ENCODE data around the gene NCK2. TPM values are rescaled to one million over a fixed set of nuclear protein-coding genes. Genes with fewer than 3 reads are reported as not detected.

NCK2 gene
- total RNA-seq, 1 experiment from 2014 or later: 45.4 TPM

- Histone ChIP-seq H3K9me2 (replicated peaks; ENCODE audit: low read length) (no peaks in the 10 kb centered on the region), H3K36me3 (ENCODE audit: low read depth, low read length) (no peaks in the 10 kb centered on the region), H4K20me1 (ENCODE audit: low read length) (no peaks in the 10 kb centered on the region), H3K9ac (ENCODE audit: low read length) (no peak overlapping the region), H3K4me1 (ENCODE audit: insufficient read depth, low read length) (no peaks in the 10 kb centered on the region), H3K9me3 (ENCODE audit: low read length) (no peaks in the 10 kb centered on the region), H3K79me2 (ENCODE audit: low read length) (no peaks in the 10 kb centered on the region), H3K27me3 (ENCODE audit: low read length) (no peaks in the 10 kb centered on the region), H2AFZ (ENCODE audit: low read length) (no peak overlapping the region), H3K27ac (ENCODE audit: low read length) (no peak overlapping the region), H3F3A (ENCODE audit: low read length, unreplicated experiment) (no peaks in the 10 kb centered on the region), H3K4me3 (ENCODE audit: low read length) (no peak overlapping the region), H3K4me2 (ENCODE audit: low read length) (no peak overlapping the region)
- no TSS peak for BruUV-seq (replicated peaks)
- intact Hi-C loops (cut with micrococcal nuclease): no loop called here
- no peak for TF ChIP-seq CTCF (conservative IDR thresholded peaks at IDR 0.05; ENCODE audit: low read depth, low read length)
- TF ChIP-seq EZH2phosphoT487 (IDR thresholded peaks at IDR 0.05; ENCODE audit: borderline replicate concordance, low read length): no peak
- TF ChIP-seq EZH2 (IDR thresholded peaks at IDR 0.05; ENCODE audit: low read length, unreplicated experiment): no peak
- ChIA-PET POLR2A (ENCODE audit: unreplicated experiment) (no interaction called here), CTCF (no interaction called here)
- DNase-seq: no peak
- ATAC-seq: no peak
These were observed 102.3 kb downstream of the NCK2 start for GRCh38 chr2:105847056-105847455.

- Histone ChIP-seq H3K9me3 (ENCODE audit: low read length) (no peaks in the 10 kb centered on the region), H3F3A (ENCODE audit: low read length, unreplicated experiment) (no peaks in the 10 kb centered on the region), H3K9me2 (replicated peaks; ENCODE audit: low read length) (no peaks in the 10 kb centered on the region), H3K27ac (ENCODE audit: low read length) (no peak overlapping the region), H3K4me1 (ENCODE audit: insufficient read depth, low read length) (peaks cover 6% of the 10 kb centered on the region), H2AFZ (ENCODE audit: low read length) (no peak overlapping the region), H3K79me2 (ENCODE audit: low read length) (no peaks in the 10 kb centered on the region), H4K20me1 (ENCODE audit: low read length) (no peaks in the 10 kb centered on the region), H3K4me2 (ENCODE audit: low read length) (no peak overlapping the region), H3K27me3 (ENCODE audit: low read length) (no peaks in the 10 kb centered on the region), H3K36me3 (ENCODE audit: low read depth, low read length) (no peaks in the 10 kb centered on the region), H3K9ac (ENCODE audit: low read length) (no peak overlapping the region), H3K4me3 (ENCODE audit: low read length) (no peak overlapping the region)
- no peak for TF ChIP-seq CTCF (conservative IDR thresholded peaks at IDR 0.05; ENCODE audit: low read depth, low read length)
- no peak for TF ChIP-seq EZH2 (IDR thresholded peaks at IDR 0.05; ENCODE audit: low read length, unreplicated experiment)
- TF ChIP-seq EZH2phosphoT487 (IDR thresholded peaks at IDR 0.05; ENCODE audit: borderline replicate concordance, low read length): no peak
- DNase-seq (no peak), ATAC-seq (no peak)
- BruUV-seq (replicated peaks): no TSS peak
- intact Hi-C loops (cut with micrococcal nuclease): no loop called here
- ChIA-PET CTCF (no interaction called here), POLR2A (ENCODE audit: unreplicated experiment) (no interaction called here)
These were observed 103.7 kb downstream of the NCK2 start for GRCh38 chr2:105848367-105848766.

- Histone ChIP-seq H3K9me2 (replicated peaks; ENCODE audit: low read length) (no peaks in the 10 kb centered on the region), H3K27me3 (ENCODE audit: low read length) (no peaks in the 10 kb centered on the region), H3K4me3 (ENCODE audit: low read length) (no peak overlapping the region), H4K20me1 (ENCODE audit: low read length) (no peaks in the 10 kb centered on the region), H3K4me1 (ENCODE audit: insufficient read depth, low read length) (peaks cover 18% of the 10 kb centered on the region), H3K36me3 (ENCODE audit: low read depth, low read length) (no peaks in the 10 kb centered on the region), H3K9ac (ENCODE audit: low read length) (no peak overlapping the region), H2AFZ (ENCODE audit: low read length) (no peak overlapping the region), H3F3A (ENCODE audit: low read length, unreplicated experiment) (no peaks in the 10 kb centered on the region), H3K27ac (ENCODE audit: low read length) (no peak overlapping the region), H3K4me2 (ENCODE audit: low read length) (no peak overlapping the region), H3K9me3 (ENCODE audit: low read length) (no peaks in the 10 kb centered on the region), H3K79me2 (ENCODE audit: low read length) (no peaks in the 10 kb centered on the region)
- ATAC-seq (no peak), DNase-seq (no peak)
- POLR2A ChIA-PET (ENCODE audit: unreplicated experiment): no interaction called here
- no TSS peak for BruUV-seq (replicated peaks)
- TF ChIP-seq EZH2phosphoT487 (IDR thresholded peaks at IDR 0.05; ENCODE audit: borderline replicate concordance, low read length): no peak
- TF ChIP-seq CTCF (conservative IDR thresholded peaks at IDR 0.05; ENCODE audit: low read depth, low read length): no peak
- intact Hi-C loops (cut with micrococcal nuclease): no loop called here
- CTCF ChIA-PET: no interaction called here
These were observed 104.9 kb downstream of the NCK2 start for GRCh38 chr2:105849431-105850179.
